ES-I3 (cell line): ENCODE measurements around the gene MSH3.
"Not testable (repeated sequence)": the region's sequence is repeated elsewhere in the genome, so short reads cannot be mapped to it uniquely, and the experiment has no call there.

Experiments used
- H3K36me3 ChIP-seq: 2 replicates; pipeline ENCODE4 v1.6.1; 2013; ENCODE audit warnings: mild to moderate bottlenecking, low read length, control low read depth, moderate library complexity; ENCODE audit not compliant: insufficient read depth
- H3K4me1 ChIP-seq: 2 replicates; pipeline ENCODE4 v1.6.1; 2013; ENCODE audit warnings: mild to moderate bottlenecking, control low read depth, low read length; ENCODE audit not compliant: insufficient read depth
- H3K9ac ChIP-seq: 2 replicates; pipeline ENCODE4 v1.6.1; 2013; ENCODE audit warnings: low read depth, mild to moderate bottlenecking, low read length, moderate library complexity
- H3K9me3 ChIP-seq: 2 replicates; pipeline ENCODE4 v1.6.1; 2013; ENCODE audit warnings: mild to moderate bottlenecking, low read length, moderate library complexity; ENCODE audit not compliant: control insufficient read depth, insufficient read depth

Gene MSH3

DNA sequence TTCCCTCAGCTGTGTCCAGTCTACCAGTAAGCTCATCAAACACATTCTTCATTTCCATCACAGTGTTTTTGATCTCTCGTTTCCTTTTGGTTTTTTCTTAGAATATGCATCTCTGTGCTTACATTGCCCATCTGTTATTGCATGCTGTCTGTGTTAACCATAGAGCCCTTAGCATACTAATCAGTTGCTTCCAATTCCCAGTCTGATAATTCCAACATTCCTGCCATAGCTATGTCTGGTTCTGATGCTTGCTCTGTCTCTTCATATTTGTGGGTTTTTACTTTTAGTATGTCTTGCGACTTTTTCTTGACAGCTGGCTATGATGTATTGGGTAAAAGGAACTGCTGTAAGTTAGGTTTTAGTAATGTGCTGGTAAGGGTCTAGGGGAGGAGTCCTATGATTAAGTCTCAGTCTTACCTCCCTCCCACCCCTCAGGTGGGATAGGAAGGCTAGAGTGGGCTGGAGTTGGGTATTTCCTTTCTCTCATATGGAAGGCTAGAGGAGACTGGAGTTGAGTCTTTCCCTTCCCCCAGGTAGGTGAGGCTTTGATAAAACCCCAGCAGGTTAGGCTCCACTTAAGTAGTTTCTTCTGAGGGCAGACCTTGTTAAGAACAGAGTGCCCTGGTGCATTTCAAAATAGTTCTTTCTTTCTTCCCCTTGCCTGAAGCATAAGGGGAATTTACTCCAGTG lies 206.6 kb downstream of the MSH3 start:
- H3K36me3 ChIP-seq: 0 out of 2 replicates have a peak, but pooled peaks cover 2% of the 10 kb centered on the region
- H3K9ac ChIP-seq: no peak overlapping the region
- H3K4me1 ChIP-seq: peaks cover 8% of the 10 kb centered on the region; the same call in 1 of the 2 replicates
- no peaks in the 10 kb centered on the region for H3K9me3 ChIP-seq

DNA sequence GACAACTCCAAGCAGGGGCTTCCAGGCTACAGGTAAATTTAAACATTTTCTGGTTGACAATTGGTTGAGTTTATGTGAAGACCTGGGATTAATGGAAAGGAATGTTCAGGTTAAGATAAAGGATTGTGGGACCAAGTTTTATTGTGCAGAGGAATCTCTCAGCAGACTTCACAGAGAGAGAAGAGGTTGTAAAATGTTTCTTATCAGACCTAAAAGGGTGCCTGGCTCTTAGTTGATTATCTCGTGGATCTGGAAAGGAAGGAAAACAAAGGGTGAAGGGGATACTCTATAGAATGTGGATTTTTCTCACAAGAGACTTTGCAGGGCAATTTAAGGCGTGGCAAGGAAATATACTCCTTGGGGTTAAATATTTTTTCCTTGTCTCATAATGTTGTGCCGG lies 209.3 kb downstream of the MSH3 start:
- Histone ChIP-seq H3K4me1 (peaks cover 8% of the 10 kb centered on the region; the same call in 1 of the 2 replicates), H3K9me3 (no peaks in the 10 kb centered on the region), H3K36me3 (peaks cover 2% of the 10 kb centered on the region; the same call in 1 of the 2 replicates), H3K9ac (no peak overlapping the region)

DNA sequence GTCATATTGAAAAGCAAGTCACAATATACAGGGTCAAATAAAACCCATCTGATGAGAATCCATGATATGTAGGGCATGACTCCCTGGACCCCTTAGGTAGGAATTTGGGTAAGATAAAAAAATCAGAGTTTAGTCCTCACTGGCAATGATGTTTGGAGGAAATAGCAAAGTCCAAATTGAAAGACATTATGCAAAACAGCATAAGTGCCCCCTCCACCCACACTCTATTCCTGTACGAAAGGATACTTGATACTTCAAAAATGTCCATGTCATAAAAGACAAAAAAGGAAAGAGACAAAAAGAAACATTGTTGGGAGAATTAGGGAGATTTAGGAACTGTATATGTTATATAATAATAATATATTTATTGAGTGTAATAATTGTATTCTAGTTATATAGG lies 209.7 kb downstream of the MSH3 start:
- peaks cover 8% of the 10 kb centered on the region; the same call in 1 of the 2 replicates for H3K4me1 ChIP-seq
- no peaks in the 10 kb centered on the region for H3K9me3 ChIP-seq
- no peak overlapping the region for H3K9ac ChIP-seq
- peaks cover 2% of the 10 kb centered on the region; the same call in 1 of the 2 replicates for H3K36me3 ChIP-seq

DNA sequence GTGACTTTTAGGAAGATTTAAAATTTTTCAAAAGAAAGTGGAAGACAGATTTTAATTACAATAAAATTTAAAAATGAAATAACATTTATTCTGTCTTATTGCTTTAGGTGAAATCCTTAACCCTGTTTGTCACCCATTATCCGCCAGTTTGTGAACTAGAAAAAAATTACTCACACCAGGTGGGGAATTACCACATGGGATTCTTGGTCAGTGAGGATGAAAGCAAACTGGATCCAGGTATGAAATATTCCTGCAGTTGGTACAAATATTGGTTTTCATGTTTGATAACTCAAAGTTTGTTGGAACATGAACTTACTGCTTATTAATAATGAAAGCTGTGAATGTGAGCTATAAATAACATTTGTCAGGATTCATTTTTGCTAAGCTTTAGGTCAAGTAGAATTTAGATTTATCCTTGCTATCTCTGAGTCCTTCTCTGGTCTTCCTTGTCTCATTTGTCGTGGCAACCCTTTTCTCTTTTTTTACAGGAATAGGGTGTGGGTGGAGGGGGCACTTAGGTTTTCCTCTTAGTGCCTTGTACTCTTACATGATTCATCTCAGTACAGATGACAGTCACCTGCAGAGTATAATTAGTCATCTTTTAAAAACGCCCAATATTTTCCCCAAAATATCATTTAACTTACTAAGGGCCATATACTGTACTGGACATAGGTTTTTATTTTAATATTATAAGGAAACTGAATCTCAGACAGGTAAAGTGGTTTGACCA lies 210.4 kb downstream of the MSH3 start:
- H3K9ac ChIP-seq: no peak overlapping the region
- no peaks in the 10 kb centered on the region for H3K9me3 ChIP-seq
- peaks cover 8% of the 10 kb centered on the region; the same call in 1 of the 2 replicates for H3K4me1 ChIP-seq
- peaks cover 2% of the 10 kb centered on the region; the same call in 1 of the 2 replicates for H3K36me3 ChIP-seq

DNA sequence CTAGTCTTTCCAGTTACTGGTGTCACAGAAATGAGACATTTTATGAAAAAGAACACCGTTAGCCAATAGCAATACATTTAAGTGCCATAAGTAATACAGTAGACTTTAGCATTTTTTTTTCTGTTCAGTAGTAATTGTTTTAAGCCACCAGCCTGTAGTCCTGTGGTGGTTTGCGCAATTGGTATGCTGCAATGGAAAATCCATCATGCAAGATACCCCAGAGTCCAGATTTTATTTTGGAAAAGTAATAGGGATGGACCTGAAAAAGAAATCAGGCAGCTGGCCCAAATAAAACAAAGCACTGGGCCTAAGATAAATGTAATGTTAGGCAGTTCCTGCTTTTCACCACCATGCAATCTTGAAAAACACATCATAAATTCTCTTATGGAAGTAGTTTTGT lies 211.1 kb downstream of the MSH3 start:
- no peaks in the 10 kb centered on the region for H3K9me3 ChIP-seq
- no peak overlapping the region for H3K9ac ChIP-seq
- peaks cover 2% of the 10 kb centered on the region; the same call in 1 of the 2 replicates for H3K36me3 ChIP-seq
- H3K4me1 ChIP-seq: peaks cover 7% of the 10 kb centered on the region; the same call in 1 of the 2 replicates

DNA sequence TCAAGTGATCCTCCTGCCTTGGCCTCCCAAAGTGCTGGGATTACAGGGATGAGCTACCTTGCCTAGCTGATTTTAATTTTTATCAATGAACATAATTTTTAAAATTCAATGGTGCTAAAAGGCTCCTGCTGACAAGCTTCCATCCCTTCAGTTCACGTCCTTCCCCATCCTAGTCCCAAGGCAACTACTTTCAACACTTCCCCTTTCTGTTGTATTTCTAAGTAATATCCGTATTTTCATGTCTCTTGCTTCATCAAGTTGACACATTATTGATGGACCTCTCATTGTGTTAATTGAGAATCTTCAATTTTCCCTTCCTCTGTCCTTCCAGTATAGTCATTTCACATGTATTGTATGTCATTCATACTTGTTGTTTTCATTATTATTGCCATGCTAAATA lies 211.9 kb downstream of the MSH3 start:
- H3K9ac ChIP-seq: no peak overlapping the region
- no peaks in the 10 kb centered on the region for H3K9me3 ChIP-seq
- peaks cover 2% of the 10 kb centered on the region; the same call in 1 of the 2 replicates for H3K36me3 ChIP-seq
- no peaks in the 10 kb centered on the region; the same call in 1 of the 2 replicates for H3K4me1 ChIP-seq

DNA sequence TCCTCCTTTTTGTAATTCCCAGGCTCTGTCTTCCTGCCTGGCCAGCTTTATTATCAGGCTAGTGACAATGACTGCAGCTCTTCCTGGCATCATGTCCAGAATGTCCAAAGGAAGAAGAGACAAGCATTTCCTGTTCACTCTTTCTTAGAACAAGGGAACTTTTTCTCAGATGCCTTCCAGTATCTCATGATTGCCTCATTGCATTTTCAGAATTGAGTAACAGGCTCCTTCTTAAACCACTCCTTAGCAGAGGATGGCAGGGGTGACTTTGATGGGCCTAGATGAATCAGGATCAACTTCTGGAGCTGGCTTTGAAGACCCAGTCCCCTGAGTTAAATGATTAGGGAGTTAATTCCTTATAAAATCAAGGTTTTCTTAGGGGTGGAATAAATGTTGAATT lies 212.8 kb downstream of the MSH3 start:
- H3K9me3 ChIP-seq: no peaks in the 10 kb centered on the region
- H3K36me3 ChIP-seq: peaks cover 2% of the 10 kb centered on the region; the same call in 1 of the 2 replicates
- H3K4me1 ChIP-seq: no peaks in the 10 kb centered on the region; the same call in 1 of the 2 replicates
- H3K9ac ChIP-seq: no peak overlapping the region

DNA sequence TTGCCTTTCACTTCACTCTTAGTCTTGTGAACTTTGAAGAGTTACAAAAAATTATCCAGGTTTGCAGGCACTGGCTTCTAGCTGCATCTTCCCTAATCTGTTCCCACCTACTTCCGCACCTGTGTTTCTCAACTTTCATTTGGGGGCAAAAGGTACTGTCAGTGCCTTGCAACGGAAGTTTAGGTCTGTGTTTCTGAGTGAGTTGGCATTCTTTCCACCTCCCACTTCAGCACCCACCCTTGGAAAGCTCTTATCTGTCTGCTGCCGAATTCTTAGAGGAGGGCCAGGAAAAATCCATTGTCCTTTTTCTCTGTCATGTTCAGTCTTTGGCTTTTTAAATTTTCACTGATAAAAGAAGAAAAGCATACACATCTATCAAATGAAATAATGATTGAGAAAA lies 216.0 kb downstream of the MSH3 start:
- Histone ChIP-seq H3K36me3 (peaks cover 2% of the 10 kb centered on the region; the same call in 1 of the 2 replicates), H3K9ac (no peak overlapping the region), H3K9me3 (no peaks in the 10 kb centered on the region), H3K4me1 (no peaks in the 10 kb centered on the region; the same call in 1 of the 2 replicates)

DNA sequence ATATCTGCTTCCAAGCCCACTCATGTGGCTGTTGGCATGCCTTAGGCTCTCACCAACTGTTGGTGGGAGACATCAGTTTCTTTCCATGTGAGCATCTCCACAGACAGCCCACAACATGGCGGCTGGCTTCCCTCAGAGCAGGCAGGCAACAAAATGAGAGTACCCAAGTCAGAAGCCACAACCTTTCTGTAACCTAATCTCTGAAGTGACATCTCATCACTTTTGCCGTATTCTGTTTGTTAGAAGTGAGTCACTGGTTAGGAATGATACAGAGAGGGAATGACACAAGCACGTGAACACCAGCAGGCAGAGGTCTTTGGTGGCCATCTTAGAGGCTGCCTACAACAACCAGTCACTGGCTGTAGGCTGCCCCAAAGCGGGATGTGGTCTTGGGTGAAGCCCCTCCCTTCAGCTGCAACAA lies 217.1 kb downstream of the MSH3 start:
- no peak overlapping the region for H3K9ac ChIP-seq
- H3K9me3 ChIP-seq: no peaks in the 10 kb centered on the region
- H3K36me3 ChIP-seq: no peaks in the 10 kb centered on the region; the same call in 1 of the 2 replicates
- no peaks in the 10 kb centered on the region; the same call in 1 of the 2 replicates for H3K4me1 ChIP-seq

DNA sequence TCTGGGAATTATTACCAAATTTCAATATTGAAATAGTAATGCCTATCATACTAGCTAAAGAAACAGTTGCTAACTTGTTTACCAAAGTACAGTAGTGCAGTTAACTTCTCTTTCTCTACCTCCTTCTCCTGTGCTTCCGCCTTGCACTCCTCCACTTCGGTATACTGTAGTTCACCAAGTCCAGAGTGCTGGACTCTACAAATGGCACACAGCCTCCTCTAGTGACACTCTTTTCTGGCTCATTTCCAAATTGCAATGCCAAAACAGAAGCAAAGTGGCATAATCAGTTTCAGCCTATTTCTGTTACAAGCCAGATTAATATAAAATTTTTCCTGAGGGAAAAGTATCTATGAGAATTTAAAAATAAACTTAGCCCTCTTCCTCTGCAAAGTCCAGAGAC lies 219.7 kb downstream of the MSH3 start:
- Histone ChIP-seq H3K9me3 (peaks cover 6% of the 10 kb centered on the region; the same call in 1 of the 2 replicates), H3K9ac (no peak overlapping the region), H3K4me1 (no peaks in the 10 kb centered on the region; the same call in 1 of the 2 replicates), H3K36me3 (peaks cover 7% of the 10 kb centered on the region)

DNA sequence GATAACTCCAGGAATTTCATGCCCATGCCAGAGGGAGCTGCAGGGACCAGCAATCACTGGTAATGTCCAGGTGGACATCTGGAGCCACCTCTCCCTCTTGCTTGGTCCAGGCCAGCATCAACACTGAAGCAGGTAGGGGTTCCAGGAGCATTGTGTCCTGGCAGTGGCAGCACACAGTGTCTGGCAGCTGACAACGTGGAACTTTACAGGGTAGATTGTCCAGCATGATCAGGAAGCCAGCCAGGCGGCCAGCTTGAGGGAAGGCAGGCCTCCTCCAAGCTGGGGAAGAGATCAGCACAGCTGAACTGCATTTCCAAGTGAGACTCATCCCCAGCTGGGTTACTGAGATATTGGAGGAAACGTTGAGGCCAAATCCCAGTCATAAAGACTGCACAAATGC lies 223.1 kb downstream of the MSH3 start:
- Histone ChIP-seq H3K4me1 (no peaks in the 10 kb centered on the region), H3K9ac (no peak overlapping the region), H3K36me3 (peaks cover 7% of the 10 kb centered on the region), H3K9me3 (peaks cover 6% of the 10 kb centered on the region; the same call in 1 of the 2 replicates)

DNA sequence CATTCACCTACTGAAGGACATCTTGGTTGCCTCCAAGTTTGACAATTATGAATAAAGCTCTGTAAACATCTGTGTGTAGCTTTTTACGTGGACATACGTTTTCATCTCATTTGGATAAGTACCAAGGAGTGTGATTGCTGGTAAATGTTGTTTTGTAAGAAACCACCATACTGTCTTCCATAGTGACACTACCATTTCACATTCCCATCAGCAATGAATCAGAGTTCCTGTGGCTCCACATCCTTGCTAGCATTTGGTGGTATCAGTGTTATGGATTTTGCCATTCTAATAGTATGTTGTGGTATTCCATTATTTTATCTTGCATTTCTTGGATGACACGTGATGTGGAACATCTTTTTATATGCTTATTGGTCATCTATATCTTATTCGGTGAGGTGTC lies 227.3 kb downstream of the MSH3 start:
- H3K36me3 ChIP-seq: peaks cover 7% of the 10 kb centered on the region

DNA sequence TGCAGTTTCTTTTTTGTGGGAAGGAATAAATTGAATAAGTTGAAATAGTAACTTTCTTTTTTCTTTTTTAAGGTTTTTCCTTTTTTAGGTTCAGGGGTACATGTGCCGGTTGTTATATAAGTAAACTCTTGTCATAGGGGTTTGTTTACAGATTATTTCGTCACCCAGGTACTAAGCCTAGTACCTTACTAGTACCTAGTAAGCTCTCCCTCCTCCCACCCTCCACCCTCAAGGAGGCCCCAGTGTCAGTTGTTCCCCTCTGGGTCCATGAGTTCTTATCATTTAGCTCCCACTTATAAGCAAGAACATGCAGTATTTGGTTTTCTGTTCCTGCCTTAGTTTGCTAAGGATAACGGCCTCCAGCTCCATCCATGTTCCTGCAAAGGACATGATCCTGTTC lies 228.9 kb downstream of the MSH3 start:
- not testable (repeated sequence) for H3K36me3 ChIP-seq, H3K9me3 ChIP-seq, H3K9ac ChIP-seq, H3K4me1 ChIP-seq

More for the DNA sequence above, 227.3 kb downstream of the MSH3 start:
- H3K9ac ChIP-seq: no peak overlapping the region
- H3K4me1 ChIP-seq: 0 out of 2 replicates have a peak, but pooled peaks cover 5% of the 10 kb centered on the region
- peaks cover 6% of the 10 kb centered on the region; the same call in 1 of the 2 replicates for H3K9me3 ChIP-seq

DNA sequence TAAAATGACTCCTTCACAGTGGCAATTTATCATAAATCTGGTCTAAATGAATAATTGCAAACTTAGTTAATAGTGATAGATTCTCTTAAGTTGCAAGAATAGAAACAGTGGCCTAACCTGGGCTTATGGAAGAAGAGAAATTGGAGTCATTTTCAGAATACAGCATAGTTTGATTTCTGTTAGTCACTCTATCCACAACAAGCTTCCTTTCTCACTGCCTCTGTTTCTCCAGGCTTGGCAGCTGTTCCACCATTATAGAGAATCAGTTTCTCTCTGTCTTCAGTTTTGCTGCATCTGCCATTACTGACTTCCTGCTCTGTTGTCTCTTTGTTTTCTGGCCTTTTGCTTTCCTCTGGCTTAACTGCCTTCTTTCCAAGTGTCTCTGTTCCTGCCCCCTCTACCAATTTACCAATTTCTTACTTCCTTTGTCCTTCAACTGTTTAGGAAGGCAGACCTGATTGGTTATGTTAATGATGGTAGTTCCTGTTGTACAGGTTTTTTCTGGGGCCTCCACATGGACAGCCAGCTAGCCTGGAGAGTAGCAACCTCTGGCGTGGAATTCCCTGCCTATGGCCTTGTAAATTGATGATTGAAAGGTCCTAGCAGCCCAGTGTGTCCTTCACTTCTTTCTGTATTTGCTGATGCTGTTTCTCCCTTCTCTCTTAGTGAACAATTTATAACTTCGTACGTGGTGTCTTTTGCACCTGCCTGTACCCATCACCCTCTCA lies 229.8 kb downstream of the MSH3 start:
- H3K9ac ChIP-seq: no peak overlapping the region
- H3K4me1 ChIP-seq: 0 out of 2 replicates have a peak, but pooled peaks cover 5% of the 10 kb centered on the region
- H3K36me3 ChIP-seq: no peaks in the 10 kb centered on the region
- no peaks in the 10 kb centered on the region for H3K9me3 ChIP-seq
